ENCODE measurements around the gene ASPSCR1.

- no peak for TF ChIP-seq CTCF (IDR thresholded peaks at IDR 0.05; ENCODE audit: insufficient read depth, low read length, poor library complexity, severe bottlenecking)
- no peak for TF ChIP-seq EZH2phosphoT487 (conservative IDR thresholded peaks at IDR 0.05; ENCODE audit: low read length)
Observed at GRCh38 chr17:82011617-82012187, 34.3 kb downstream of the ASPSCR1 start.

Data from SU-DHL-6 (cell line).